A549 (cell line): ENCODE results near the gene STPG4. TPM values are rescaled to one million over a fixed set of nuclear protein-coding genes. Genes with fewer than 3 reads are reported as not detected.

Experiments
- ATAC-seq, 2 experiments: fragments of 200-7000 bp in 1 of 2; fragments of >200 bp in 1 of 2; cut with Nextera tagmentation in 1 of 2; cut with Tn5 transposase in 1 of 2; 3 replicates each; pipeline versions ENCODE4 v1.8.0 to v1.9.1; 2018 to 2020; ENCODE audit warnings: mild to moderate bottlenecking in 1 of 2, moderate library complexity in 1 of 2
- CTCF ChIA-PET: fragments of 300-600 bp; sonication (Branson Sonifier 250); formaldehyde crosslinking; extraction: SDS; loops from one replicate; lab custom pipeline; 2021; ENCODE audit warnings: antibody characterized with exemption, inconsistent platforms; lab: Yijun Ruan, JAX
- POLR2A ChIA-PET: fragments of 350-600 bp; formaldehyde crosslinking; extraction: SDS; loops from one replicate; lab custom pipeline; 2021; ENCODE audit warnings: antibody characterized with exemption, inconsistent platforms; lab: Yijun Ruan, JAX
- DNase-seq, 2 experiments: peaks; one replicate each; pipeline versions ENCODE4 v3.0.0 to v3.0.0-alpha.2; 2011 to 2016; ENCODE audit warnings: low read depth in 1 of 2, low spot score in 1 of 2
- FAIRE-seq: peaks from 2 replicates; lab custom pipeline; 2011; peaks lifted over from hg19 to GRCh38; lab: Jason Lieb, UNC
- H3K27ac ChIP-seq, 2 experiments: fragments of >200 bp; sonication (Bioruptor Twin); formaldehyde crosslinking; 3 replicates each; pipeline ENCODE4 v1.5.1; 2016 to 2017
- H3K4me1 ChIP-seq: fragments of >200 bp; sonication (Bioruptor Twin); formaldehyde crosslinking; 3 replicates; pipeline ENCODE4 v1.6.1; 2016
- H3K4me2 ChIP-seq: fragments of >200 bp; sonication (Bioruptor Twin); formaldehyde crosslinking; 3 replicates; pipeline ENCODE4 v1.6.1; 2016
- H3K4me3 ChIP-seq: fragments of >200 bp; sonication (Bioruptor Twin); formaldehyde crosslinking; 3 replicates; pipeline ENCODE4 v1.5.1; 2016
- H3K9me3 ChIP-seq: fragments of >200 bp; sonication (Bioruptor Twin); formaldehyde crosslinking; 3 replicates; pipeline ENCODE4 v1.6.1; 2016
- CEBPB ChIP-seq, 2 experiments: fragments of >200 bp in 1 of 2; sonication (Bioruptor Twin) in 1 of 2; formaldehyde crosslinking in 1 of 2; IDR thresholded peaks; 2 replicates each; pipeline ENCODE4 v1.6.1; 2012 to 2016
- CTCF ChIP-seq: fragments of >200 bp; sonication (Bioruptor Twin); formaldehyde crosslinking; IDR thresholded peaks from 3 replicates; pipeline ENCODE4 v1.5.1; 2016
- E2F6 ChIP-seq: IDR thresholded peaks from 2 replicates; pipeline ENCODE4 v1.6.1; 2012; ENCODE audit warnings: low read depth, borderline replicate concordance
- FOSB ChIP-seq: fragments of 250-450 bp; sonication (Bioruptor Pico); IDR thresholded peaks from 2 replicates; pipeline ENCODE4 v1.5.0; 2020; ENCODE audit warnings: mild to moderate bottlenecking, moderate library complexity
- FOSL2 ChIP-seq, 2 experiments: fragments of 450-650 bp in 1 of 2; fragments of >200 bp in 1 of 2; sonication (Bioruptor Twin) in 1 of 2; formaldehyde crosslinking; IDR thresholded peaks; 2 replicates each; pipeline versions ENCODE4 v1.5.0 to v1.6.1; 2016 to 2020; ENCODE audit warnings: mild to moderate bottlenecking in 1 of 2, moderate library complexity in 1 of 2
- GATA3 ChIP-seq: IDR thresholded peaks from 2 replicates; pipeline ENCODE4 v1.6.1; 2012; ENCODE audit warnings: borderline replicate concordance
- HMGXB4 ChIP-seq: fragments of 250-450 bp; sonication (Bioruptor Pico); IDR thresholded peaks from 2 replicates; pipeline ENCODE4 v1.5.0; 2021; ENCODE audit warnings: mild to moderate bottlenecking, moderate library complexity, borderline replicate concordance
- HOXB13 ChIP-seq: fragments of 250-450 bp; sonication (Bioruptor Pico); IDR thresholded peaks from 2 replicates; pipeline ENCODE4 v1.5.0; 2020; ENCODE audit warnings: low read depth, mild to moderate bottlenecking, moderate library complexity
- JUNB ChIP-seq: fragments of >200 bp; sonication (Bioruptor Twin); formaldehyde crosslinking; IDR thresholded peaks from 2 replicates; pipeline ENCODE4 v1.6.1; 2016
- KDM5A ChIP-seq: fragments of 200-600 bp; sonication (generic); IDR thresholded peaks from 2 replicates; pipeline ENCODE4 v1.6.1; 2016; ENCODE audit warnings: antibody characterized with exemption, mild to moderate bottlenecking
- MAFK ChIP-seq: fragments of 450-650 bp; IDR thresholded peaks from 2 replicates; pipeline ENCODE4 v1.6.1; 2014; ENCODE audit not compliant: partially characterized antibody
- MAX ChIP-seq: IDR thresholded peaks from 2 replicates; pipeline ENCODE4 v1.6.1; 2012
- NFE2L2 ChIP-seq: fragments of 150-350 bp; conservative IDR thresholded peaks from 2 replicates; pipeline ENCODE4 v1.6.1; 2014; ENCODE audit warnings: low read length
- POLR2AphosphoS2 ChIP-seq: conservative IDR thresholded peaks from 2 replicates; pipeline ENCODE4 v1.6.1; 2012; ENCODE audit warnings: low read length, improper control_type of control experiment, inconsistent platforms
- RARB ChIP-seq: fragments of 250-450 bp; sonication (Bioruptor Pico); IDR thresholded peaks from 2 replicates; pipeline ENCODE4 v1.8.0; 2021; ENCODE audit warnings: mild to moderate bottlenecking, moderate library complexity
- REST ChIP-seq: fragments of 200-600 bp; sonication (generic); IDR thresholded peaks from 2 replicates; pipeline ENCODE4 v1.6.1; 2016; ENCODE audit warnings: antibody characterized with exemption, mild to moderate bottlenecking, moderate library complexity
- RFX5 ChIP-seq: fragments of 450-650 bp; IDR thresholded peaks from 2 replicates; pipeline ENCODE4 v1.7.1; 2014; ENCODE audit warnings: antibody characterized with exemption, mild to moderate bottlenecking, moderate library complexity
- RNF2 ChIP-seq: fragments of 200-600 bp; sonication (generic); IDR thresholded peaks from 2 replicates; pipeline ENCODE4 v1.6.1; 2016; ENCODE audit warnings: low read depth, mild to moderate bottlenecking, antibody characterized with exemption, moderate library complexity, borderline replicate concordance
- TFCP2L1 ChIP-seq: fragments of 250-450 bp; sonication (Bioruptor Pico); IDR thresholded peaks from 2 replicates; pipeline ENCODE4 v1.5.0; 2021; ENCODE audit warnings: mild to moderate bottlenecking
- USF2 ChIP-seq: fragments of 450-650 bp; IDR thresholded peaks from 2 replicates; pipeline ENCODE4 v1.6.1; 2014; ENCODE audit warnings: antibody characterized with exemption
- ZFP36 ChIP-seq: fragments of 450-650 bp; IDR thresholded peaks from 2 replicates; pipeline ENCODE4 v1.6.1; 2014; ENCODE audit warnings: borderline replicate concordance; ENCODE audit not compliant: partially characterized antibody
- ZNF302 ChIP-seq: fragments of 250-450 bp; sonication (Bioruptor Pico); IDR thresholded peaks from 2 replicates; pipeline ENCODE4 v1.9.0; 2021; ENCODE audit warnings: inconsistent platforms, mild to moderate bottlenecking, moderate library complexity
- ZSCAN20 ChIP-seq: fragments of 250-450 bp; sonication (Bioruptor Pico); IDR thresholded peaks from 2 replicates; pipeline ENCODE4 v1.8.0; 2022; ENCODE audit warnings: mild to moderate bottlenecking, moderate library complexity
- WGBS: methylation state at CpG from one replicate; pipeline ENCODE4 v1.1.6; 2017; ENCODE audit errors: missing lambda C conversion rate; 5-methylcytosine and 5-hydroxymethylcytosine counted together
- polyA plus RNA-seq, 4 experiments: library from polyadenylated mRNA; depleted of rRNA in 3 of 4; stranded (reverse); fragments of >200 nt; fragmentation: RNase III in 1 of 4; extraction: RNeasy Plus Mini Kit Qiagen cat#74134 plus additional on column Dnase treatment in 1 of 4; gene quantifications; 2 replicates in 3 of 4; 3 replicates in 1 of 4; pipeline ENCODE4 v1.2.3, GENCODE V29; 2011 to 2017

Gene STPG4
- polyA plus RNA-seq, 2 of the 4 experiments (the other 2 are of a cell fraction): 0.05 to 0.13 TPM

- TF ChIP-seq E2F6 (no peak), ZNF302 (CRISPR knock-in tag) (no peak), CEBPB (IDR thresholded peaks at IDR 0.05) (no peak), JUNB (no peak), HOXB13 (CRISPR knock-in tag) (no peak), GATA3 (no peak), FOSB (no peak), FOSL2 (IDR thresholded peaks at IDR 0.05) (no peak), FOSL2 (CRISPR knock-in tag; IDR thresholded peaks at IDR 0.05) (no peak), RARB (CRISPR knock-in tag) (no peak), HMGXB4 (CRISPR knock-in tag) (no peak), KDM5A (no peak), REST (no peak), MAFK (no peak), RFX5 (no peak), NFE2L2 (no peak), POLR2AphosphoS2 (no peak)
- CTCF ChIA-PET: interaction anchor here (0.5 to 1.5 kb wide), 2 partner anchors 9 to 422 kb away, joined by 3 read pairs; no protein-coding TSS in a partner anchor
Measured at GRCh38 chr2:47048801-47049480, 106.2 kb downstream of the STPG4 start.

GRCh38 chr2:47046271-47046670, 108.8 kb downstream of the STPG4 start:
- FAIRE-seq: no peak
- WGBS: 87% methylated on average over 5 of the region's 5 CpGs
- ChIA-PET POLR2A (no interaction called here), CTCF (interaction anchor here (0.9 to 1.7 kb wide), 5 partner anchors 9 to 277 kb away, joined by 3 to 7 read pairs (median 4); no protein-coding TSS in a partner anchor)
- Histone ChIP-seq H3K4me1 (peaks cover 32% of the 10 kb centered on the region), H3K4me2 (no peak overlapping the region), H3K9me3 (no peaks in the 10 kb centered on the region), H3K27ac (peak overlapping the region in 1 of 2 experiments; percentile 6; a peak in 1 of 6 replicates), H3K4me3 (no peak overlapping the region)
- no peak for ATAC-seq
- DNase-seq: no peak
- TF ChIP-seq MAX: no peak
- TF ChIP-seq RFX5: no peak
- TF ChIP-seq POLR2AphosphoS2: no peak
- TF ChIP-seq ZSCAN20: no peak
- no peak for TF ChIP-seq ZFP36
- no peak for TF ChIP-seq TFCP2L1
- no peak for TF ChIP-seq RNF2
- no peak for TF ChIP-seq CTCF
- TF ChIP-seq USF2: no peak
- TF ChIP-seq REST: no peak

More at GRCh38 chr2:47048801-47049480, 106.2 kb downstream of the STPG4 start:
- Histone ChIP-seq H3K9me3 (no peaks in the 10 kb centered on the region), H3K27ac (peak overlapping the region in 1 of 2 experiments; percentile 25; a peak in 3 of 6 replicates), H3K4me2 (no peak overlapping the region), H3K4me1 (peaks cover 6% of the 10 kb centered on the region), H3K4me3 (no peak overlapping the region)
- WGBS: 89% methylated on average over 8 of the region's 8 CpGs
- FAIRE-seq: no peak
- POLR2A ChIA-PET: no interaction called here
- no peak for ATAC-seq
- DNase-seq: no peak
